ENCODE measurements around the gene CBLC. TPM values are rescaled to one million over a fixed set of nuclear protein-coding genes. Genes with fewer than 3 reads are reported as not detected.

Gene CBLC
- total RNA-seq, 1 donor from 2014 or later: 9.9 TPM

DNA sequence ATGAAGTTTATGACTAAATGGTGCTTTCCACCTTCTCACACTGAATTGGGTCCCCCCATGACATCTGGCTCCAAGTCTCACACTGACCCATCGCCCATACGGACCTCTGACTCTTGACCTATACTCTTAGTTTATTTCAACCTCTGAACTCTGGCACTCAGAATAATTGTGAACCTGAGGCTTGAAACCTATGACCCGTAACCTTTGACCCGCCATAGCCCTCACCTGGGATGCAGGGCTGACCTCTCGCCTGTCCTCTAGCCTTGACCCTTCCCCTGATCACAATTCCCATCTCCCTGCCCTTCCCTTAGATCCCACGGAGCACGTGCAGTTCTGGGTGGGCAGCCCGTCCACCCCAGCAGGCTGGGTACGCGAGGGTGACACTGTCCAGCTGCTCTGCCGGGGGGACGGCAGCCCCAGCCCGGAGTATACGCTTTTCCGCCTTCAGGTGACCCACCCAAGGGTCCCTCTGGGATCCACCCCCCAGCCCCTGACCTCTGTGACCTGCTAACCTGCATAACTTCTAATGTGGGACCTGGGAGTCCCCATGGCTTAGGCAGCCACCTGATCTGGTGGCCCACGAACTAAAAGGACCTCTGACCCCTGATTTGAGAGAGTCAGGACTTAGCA, 36.3 kb downstream of the CBLC start:
- Histone ChIP-seq H3K4me3 (ENCODE audit: low read depth, low read length) (no peak overlapping the region), H3K27me3 (ENCODE audit: control insufficient read depth, insufficient read depth, low read length) (no peaks in the 10 kb centered on the region), H3K36me3 (ENCODE audit: control insufficient read depth, insufficient read depth, low read length) (no peaks in the 10 kb centered on the region)
- no peak for DNase-seq (ENCODE audit: low read depth)
- TF ChIP-seq, protein P1, sequence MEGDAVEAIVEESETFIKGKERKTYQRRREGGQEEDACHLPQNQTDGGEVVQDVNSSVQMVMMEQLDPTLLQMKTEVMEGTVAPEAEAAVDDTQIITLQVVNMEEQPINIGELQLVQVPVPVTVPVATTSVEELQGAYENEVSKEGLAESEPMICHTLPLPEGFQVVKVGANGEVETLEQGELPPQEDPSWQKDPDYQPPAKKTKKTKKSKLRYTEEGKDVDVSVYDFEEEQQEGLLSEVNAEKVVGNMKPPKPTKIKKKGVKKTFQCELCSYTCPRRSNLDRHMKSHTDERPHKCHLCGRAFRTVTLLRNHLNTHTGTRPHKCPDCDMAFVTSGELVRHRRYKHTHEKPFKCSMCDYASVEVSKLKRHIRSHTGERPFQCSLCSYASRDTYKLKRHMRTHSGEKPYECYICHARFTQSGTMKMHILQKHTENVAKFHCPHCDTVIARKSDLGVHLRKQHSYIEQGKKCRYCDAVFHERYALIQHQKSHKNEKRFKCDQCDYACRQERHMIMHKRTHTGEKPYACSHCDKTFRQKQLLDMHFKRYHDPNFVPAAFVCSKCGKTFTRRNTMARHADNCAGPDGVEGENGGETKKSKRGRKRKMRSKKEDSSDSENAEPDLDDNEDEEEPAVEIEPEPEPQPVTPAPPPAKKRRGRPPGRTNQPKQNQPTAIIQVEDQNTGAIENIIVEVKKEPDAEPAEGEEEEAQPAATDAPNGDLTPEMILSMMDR (IDR thresholded peaks at IDR 0.05; ENCODE audit: insufficient read depth, low read length, poor library complexity, severe bottlenecking): no peak

DNA sequence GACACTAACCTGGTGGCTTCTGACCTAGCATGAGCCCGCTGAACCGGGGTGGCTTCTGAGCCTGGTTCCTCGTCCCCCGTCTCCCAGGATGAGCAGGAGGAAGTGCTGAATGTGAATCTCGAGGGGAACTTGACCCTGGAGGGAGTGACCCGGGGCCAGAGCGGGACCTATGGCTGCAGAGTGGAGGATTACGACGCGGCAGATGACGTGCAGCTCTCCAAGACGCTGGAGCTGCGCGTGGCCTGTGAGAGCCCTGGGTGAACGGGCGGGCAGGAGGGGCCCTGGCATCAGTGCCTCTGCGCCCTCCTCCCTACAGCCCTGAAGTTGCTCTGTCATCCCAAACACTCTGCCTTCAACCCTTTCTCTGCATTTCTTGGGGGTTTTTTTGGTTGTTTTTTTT, 36.8 kb downstream of the CBLC start:
- Histone ChIP-seq H3K27me3 (ENCODE audit: control insufficient read depth, insufficient read depth, low read length) (no peaks in the 10 kb centered on the region), H3K36me3 (ENCODE audit: control insufficient read depth, insufficient read depth, low read length) (no peaks in the 10 kb centered on the region), H3K4me3 (ENCODE audit: low read depth, low read length) (no peak overlapping the region)
- TF ChIP-seq, protein P1 (IDR thresholded peaks at IDR 0.05; ENCODE audit: insufficient read depth, low read length, poor library complexity, severe bottlenecking): no peak
- no peak for DNase-seq (ENCODE audit: low read depth)

DNA sequence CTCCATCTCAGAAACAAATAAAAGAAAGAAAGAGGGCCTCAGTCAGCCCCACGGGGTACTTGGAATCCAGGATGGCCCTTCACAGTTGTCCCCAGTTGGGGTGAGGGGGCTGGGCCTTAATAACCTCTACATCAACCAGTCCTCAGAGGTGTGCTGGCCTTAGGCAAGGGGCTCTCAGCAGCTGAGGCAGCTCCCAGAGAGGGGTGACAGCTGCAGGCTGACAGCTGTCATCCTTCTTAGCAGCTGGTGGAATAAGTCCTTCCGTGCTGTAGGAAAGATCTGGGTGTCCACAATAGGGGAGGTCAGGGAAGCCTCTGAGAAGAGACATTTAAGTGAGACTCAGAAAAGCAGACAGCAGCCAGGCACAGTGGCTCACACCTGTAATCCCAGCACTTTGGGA, 38.6 kb downstream of the CBLC start:
- H3K36me3 ChIP-seq (ENCODE audit: control insufficient read depth, insufficient read depth, low read length): no peaks in the 10 kb centered on the region

DNA sequence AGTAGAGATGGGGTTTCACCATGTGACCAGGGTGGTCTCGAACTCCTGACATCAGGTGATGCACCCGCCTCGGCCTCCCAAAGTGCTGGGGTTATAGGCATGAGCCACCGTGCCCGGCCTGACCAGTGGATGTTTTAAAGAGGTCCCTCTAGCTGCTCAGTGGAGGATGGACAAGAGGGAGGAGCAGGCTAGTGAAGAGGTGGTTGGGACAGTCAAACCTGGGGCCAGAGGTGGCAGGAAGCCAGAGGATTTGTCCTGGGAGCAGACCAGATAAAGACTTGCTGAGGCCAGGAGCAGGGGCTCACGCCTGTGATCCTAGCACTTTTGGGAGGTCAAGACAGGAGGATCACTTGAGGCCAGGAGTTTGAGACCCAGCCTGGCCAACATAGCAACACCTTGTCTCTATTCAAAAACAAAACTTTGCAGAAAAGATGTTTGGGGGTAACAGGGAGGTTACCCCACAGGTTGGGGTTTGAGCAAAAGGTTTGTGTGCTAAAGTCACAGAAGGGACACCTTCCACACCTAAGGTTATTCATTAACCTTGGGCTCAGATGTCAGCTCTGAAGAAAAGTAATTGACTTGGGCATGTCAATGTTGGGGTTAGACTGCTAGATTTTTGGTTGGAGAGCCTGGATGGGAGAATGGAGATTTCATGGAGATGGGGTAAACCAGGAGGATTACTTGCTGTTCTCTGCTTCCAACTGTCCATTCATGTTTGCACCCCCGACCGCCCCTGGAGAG, 40.2 kb downstream of the CBLC start:
- no peaks in the 10 kb centered on the region for H3K36me3 ChIP-seq (ENCODE audit: control insufficient read depth, insufficient read depth, low read length)
- no peak overlapping the region for H3K4me3 ChIP-seq (ENCODE audit: low read depth, low read length)
- TF ChIP-seq, protein P1 (IDR thresholded peaks at IDR 0.05; ENCODE audit: insufficient read depth, low read length, poor library complexity, severe bottlenecking): no peak
- DNase-seq (ENCODE audit: low read depth): no peak
- H3K27me3 ChIP-seq (ENCODE audit: control insufficient read depth, insufficient read depth, low read length): no peaks in the 10 kb centered on the region

More for the DNA sequence above, 38.6 kb downstream of the CBLC start:
- TF ChIP-seq, protein P1 (IDR thresholded peaks at IDR 0.05; ENCODE audit: insufficient read depth, low read length, poor library complexity, severe bottlenecking): no peak
- no peak for DNase-seq (ENCODE audit: low read depth)
- no peak overlapping the region for H3K4me3 ChIP-seq (ENCODE audit: low read depth, low read length)
- no peaks in the 10 kb centered on the region for H3K27me3 ChIP-seq (ENCODE audit: control insufficient read depth, insufficient read depth, low read length)

DNA sequence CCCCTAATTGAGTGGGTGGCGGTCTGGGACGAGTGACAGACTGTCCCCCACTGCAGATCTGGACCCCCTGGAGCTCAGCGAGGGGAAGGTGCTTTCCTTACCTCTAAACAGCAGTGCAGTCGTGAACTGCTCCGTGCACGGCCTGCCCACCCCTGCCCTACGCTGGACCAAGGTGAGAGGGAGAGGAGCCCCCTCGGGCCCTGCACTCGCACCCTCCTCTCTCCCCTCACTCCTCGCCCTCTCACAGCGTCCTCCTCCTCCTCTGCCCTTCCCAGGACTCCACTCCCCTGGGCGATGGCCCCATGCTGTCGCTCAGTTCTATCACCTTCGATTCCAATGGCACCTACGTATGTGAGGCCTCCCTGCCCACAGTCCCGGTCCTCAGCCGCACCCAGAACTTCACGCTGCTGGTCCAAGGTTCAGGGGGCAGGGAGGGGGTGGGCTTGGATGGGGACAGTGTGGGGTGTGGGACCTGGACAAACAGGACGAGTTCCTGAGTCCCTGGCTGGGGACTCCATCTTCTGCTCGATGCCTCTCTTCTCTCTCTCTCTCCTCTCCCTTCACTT, 40.9 kb downstream of the CBLC start:
- DNase-seq (ENCODE audit: low read depth): no peak
- H3K27me3 ChIP-seq (ENCODE audit: control insufficient read depth, insufficient read depth, low read length): no peaks in the 10 kb centered on the region
- no peaks in the 10 kb centered on the region for H3K36me3 ChIP-seq (ENCODE audit: control insufficient read depth, insufficient read depth, low read length)
- TF ChIP-seq, protein P1 (IDR thresholded peaks at IDR 0.05; ENCODE audit: insufficient read depth, low read length, poor library complexity, severe bottlenecking): no peak
- H3K4me3 ChIP-seq (ENCODE audit: low read depth, low read length): no peak overlapping the region

Data from kidney epithelial cell (primary cell).